ENCODE results near the gene ACTN3. TPM values are rescaled to one million over a fixed set of nuclear protein-coding genes. Genes with fewer than 3 reads are reported as not detected.
A peak's percentile ranks its signal among the peaks of the same experiment; 100 is the strongest.

Gene ACTN3
- total and polyA plus RNA-seq, 2 of the 4 experiments (the other 2 are of a cell fraction) = under 0.01 to 0.05 TPM

DNA sequence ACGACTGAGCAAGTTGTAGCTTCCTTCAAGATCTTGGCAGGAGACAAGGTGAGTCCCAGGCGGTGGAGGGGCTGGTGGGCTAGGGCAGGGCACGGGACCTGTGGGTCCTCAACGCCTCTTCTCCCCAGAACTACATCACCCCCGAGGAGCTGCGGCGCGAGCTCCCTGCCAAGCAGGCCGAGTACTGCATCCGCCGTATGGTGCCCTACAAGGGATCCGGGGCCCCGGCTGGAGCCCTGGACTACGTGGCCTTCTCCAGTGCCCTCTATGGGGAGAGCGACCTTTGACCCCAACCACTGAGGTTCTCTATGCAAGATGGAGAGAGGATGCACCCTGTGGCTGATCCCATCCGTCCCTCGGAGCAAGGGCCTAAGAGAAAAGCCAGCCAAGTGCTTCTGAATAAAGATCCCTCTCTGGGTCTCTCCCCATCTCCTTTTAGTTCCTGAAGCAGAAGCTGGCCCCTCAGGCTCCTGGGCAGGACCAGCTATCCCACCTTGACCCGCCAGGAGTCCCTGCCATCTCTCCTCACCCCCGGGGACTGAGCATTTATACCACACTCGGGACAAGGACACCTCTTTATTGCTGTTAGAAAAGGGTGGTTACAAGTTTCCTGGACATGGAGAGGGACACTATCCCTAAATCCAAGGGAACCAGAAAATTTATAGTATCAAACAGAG is 16.3 kb downstream of the ACTN3 start:
- Histone ChIP-seq H3K27ac (ENCODE audit: insufficient read depth, low read length) (no peak overlapping the region), H3K4me2 (ENCODE audit: low read depth, low read length) (no peak overlapping the region), H3K36me3 (ENCODE audit: control insufficient read depth, insufficient read depth, low read length) (peaks cover 3% of the 10 kb centered on the region; the same call in 1 of the 2 replicates), H3K4me3 (ENCODE audit: insufficient read depth, low read depth, low read length) (no peak overlapping the region), H4K8ac (ENCODE audit: low read depth in 2 of 2, low read length in 2 of 2) (no peak overlapping the region), H3K18ac (ENCODE audit: low read depth, low read length) (no peak overlapping the region), H4K5ac (ENCODE audit: low read depth, low read length) (no peak overlapping the region), H4K91ac (ENCODE audit: insufficient read depth, low read depth, low read length) (no peak overlapping the region), H3K4ac (ENCODE audit: low read depth, low read length) (no peak overlapping the region), H3K9me3 (ENCODE audit: control insufficient read depth, insufficient read depth, low read length) (no peaks in the 10 kb centered on the region), H2AK5ac (ENCODE audit: low read depth, low read length) (no peak overlapping the region), H3K79me1 (ENCODE audit: low read depth in 1 of 2, low read length in 2 of 2) (no peaks in the 10 kb centered on the region), H3K9ac (ENCODE audit: low read depth, low read length) (no peak overlapping the region), H2BK120ac (ENCODE audit: low read depth, low read length) (no peak overlapping the region), H2AK9ac (replicated peaks; ENCODE audit: low read depth, low read length, poor library complexity) (no peak overlapping the region), H3K9me1 (ENCODE audit: insufficient read depth, low read length) (peaks cover 4% of the 10 kb centered on the region; the same call in 1 of the 2 replicates), H3K14ac (replicated peaks; ENCODE audit: low read depth, low read length) (no peak overlapping the region), H2AFZ (replicated peaks; ENCODE audit: low read length, poor library complexity) (peak overlapping the region; percentile 11), H3K56ac (ENCODE audit: extremely low read depth, insufficient read depth, low read length) (no peak overlapping the region), H2BK15ac (ENCODE audit: low read depth, low read length) (no peak overlapping the region), H4K20me1 (ENCODE audit: insufficient read depth, low read length) (no peaks in the 10 kb centered on the region), H2BK20ac (ENCODE audit: low read depth, low read length) (no peak overlapping the region), H3K27me3 (ENCODE audit: control insufficient read depth, insufficient read depth, low read length) (peaks cover 12% of the 10 kb centered on the region), H3K4me1 (ENCODE audit: control insufficient read depth, insufficient read depth, low read length) (peaks cover 5% of the 10 kb centered on the region; the same call in 1 of the 2 replicates), H3K23ac (ENCODE audit: low read depth, low read length) (no peak overlapping the region), H2BK5ac (ENCODE audit: low read depth, low read length, poor library complexity, severe bottlenecking) (no peak overlapping the region)
- 92% methylated on average over 4 of the region's 20 CpGs; no CpG with 5 or more reads in 1 of the 2 experiments for WGBS, 2 experiments (ENCODE audit: extremely low coverage in 2 of 2, insufficient read length in 1 of 2)
- no TSS peak for BruUV-seq (replicated peaks)
- no peak for TF ChIP-seq RCOR1 (IDR thresholded peaks at IDR 0.05; ENCODE audit: insufficient replicate concordance, low read length)
- no peak for TF ChIP-seq MAFK (IDR thresholded peaks at IDR 0.05; ENCODE audit: low read depth, low read length)
- TF ChIP-seq BHLHE40 (IDR thresholded peaks at IDR 0.05; ENCODE audit: low read depth, low read length) = no peak
- TF ChIP-seq, protein P1, sequence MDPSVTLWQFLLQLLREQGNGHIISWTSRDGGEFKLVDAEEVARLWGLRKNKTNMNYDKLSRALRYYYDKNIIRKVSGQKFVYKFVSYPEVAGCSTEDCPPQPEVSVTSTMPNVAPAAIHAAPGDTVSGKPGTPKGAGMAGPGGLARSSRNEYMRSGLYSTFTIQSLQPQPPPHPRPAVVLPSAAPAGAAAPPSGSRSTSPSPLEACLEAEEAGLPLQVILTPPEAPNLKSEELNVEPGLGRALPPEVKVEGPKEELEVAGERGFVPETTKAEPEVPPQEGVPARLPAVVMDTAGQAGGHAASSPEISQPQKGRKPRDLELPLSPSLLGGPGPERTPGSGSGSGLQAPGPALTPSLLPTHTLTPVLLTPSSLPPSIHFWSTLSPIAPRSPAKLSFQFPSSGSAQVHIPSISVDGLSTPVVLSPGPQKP (IDR thresholded peaks at IDR 0.05; ENCODE audit: borderline replicate concordance, low read depth, low read length) = no peak
- TF ChIP-seq CEBPB (IDR thresholded peaks at IDR 0.05; ENCODE audit: low read depth, low read length) = no peak
- no peak for TF ChIP-seq RAD21 (IDR thresholded peaks at IDR 0.05; ENCODE audit: low read length)
- no peak for TF ChIP-seq NFE2L2 (IDR thresholded peaks at IDR 0.05; ENCODE audit: low read depth, low read length)
- TF ChIP-seq SMC3 (IDR thresholded peaks at IDR 0.05; ENCODE audit: low read depth, low read length) = no peak
- no peak for TF ChIP-seq POLR2A (IDR thresholded peaks at IDR 0.05; ENCODE audit: low read depth, low read length)
- no peak for TF ChIP-seq CTCF (conservative IDR thresholded peaks at IDR 0.05; ENCODE audit: low read depth, low read length)
- no peak for TF ChIP-seq RFX5 (IDR thresholded peaks at IDR 0.05; ENCODE audit: low read depth, low read length)
- TF ChIP-seq CHD1 (IDR thresholded peaks at IDR 0.05; ENCODE audit: low read depth, low read length) = no peak
- TF ChIP-seq MAZ (IDR thresholded peaks at IDR 0.05; ENCODE audit: borderline replicate concordance, low read depth, low read length) = no peak
- TF ChIP-seq MXI1 (IDR thresholded peaks at IDR 0.05; ENCODE audit: borderline replicate concordance, low read depth, low read length) = no peak
- TF ChIP-seq, protein P2, sequence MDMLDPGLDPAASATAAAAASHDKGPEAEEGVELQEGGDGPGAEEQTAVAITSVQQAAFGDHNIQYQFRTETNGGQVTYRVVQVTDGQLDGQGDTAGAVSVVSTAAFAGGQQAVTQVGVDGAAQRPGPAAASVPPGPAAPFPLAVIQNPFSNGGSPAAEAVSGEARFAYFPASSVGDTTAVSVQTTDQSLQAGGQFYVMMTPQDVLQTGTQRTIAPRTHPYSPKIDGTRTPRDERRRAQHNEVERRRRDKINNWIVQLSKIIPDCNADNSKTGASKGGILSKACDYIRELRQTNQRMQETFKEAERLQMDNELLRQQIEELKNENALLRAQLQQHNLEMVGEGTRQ (IDR thresholded peaks at IDR 0.05; ENCODE audit: low read depth, low read length) = no peak
- no peak for TF ChIP-seq FOS (IDR thresholded peaks at IDR 0.05; ENCODE audit: low read depth, low read length)
- ChIA-PET POLR2A (ENCODE audit: unreplicated experiment) (no interaction called here), CTCF (no interaction called here)
- intact Hi-C loops (cut with micrococcal nuclease) (no loop called here), in situ Hi-C loops (cut with MboI; ENCODE audit: low sequenced_read_pairs) (no loop called here), dilution Hi-C loops (cut with HindIII; ENCODE audit: low sequenced_read_pairs, unreplicated experiment) (no loop called here)
- no peak for ATAC-seq (ENCODE audit: low read depth)
- no peak for DNase-seq

All from IMR-90 (cell line).